CD14-positive monocyte (primary cell): ENCODE measurements around the gene HSD17B4. TPM values are rescaled to one million over a fixed set of nuclear protein-coding genes. Genes with fewer than 3 reads are reported as not detected.

Source experiments
- DNase-seq, 3 donors: peaks; one replicate each; pipeline ENCODE4 v3.0.0-alpha.2; 2011 to 2022
- H2AFZ ChIP-seq: 2 replicates; pipeline ENCODE4 v1.6.0; 2012; ENCODE audit warnings: mild to moderate bottlenecking, low read depth, low read length, inconsistent platforms; ENCODE audit not compliant: insufficient read depth, poor library complexity, severe bottlenecking
- H3K27ac ChIP-seq, 2 donors: 1 replicate in 1 of 2; 2 replicates in 1 of 2; pipeline ENCODE4 v1.5.1; 2012 to 2013; ENCODE audit warnings: low read length in 2 of 2, control low read depth in 1 of 2, inconsistent platforms in 1 of 2, low read depth in 1 of 2, mild to moderate bottlenecking in 1 of 2
- H3K27me3 ChIP-seq, 2 donors: one replicate each; pipeline versions ENCODE4 v1.6.0 to v1.6.1; 2011 to 2013; ENCODE audit warnings: low read length in 2 of 2; ENCODE audit not compliant: control insufficient read depth in 2 of 2, insufficient read depth in 2 of 2
- H3K36me3 ChIP-seq, 2 donors: replicated peaks in 1 of 2; 1 replicate in 1 of 2; 2 replicates in 1 of 2; pipeline versions ENCODE4 v1.5.1 to v1.6.1; 2012 to 2013; ENCODE audit warnings: low read length in 2 of 2, control low read depth in 1 of 2, inconsistent platforms in 1 of 2, mild to moderate bottlenecking in 1 of 2; ENCODE audit not compliant: insufficient read depth in 2 of 2, control insufficient read depth in 1 of 2
- H3K4me1 ChIP-seq, 2 donors: 1 replicate in 1 of 2; 2 replicates in 1 of 2; pipeline versions ENCODE4 v1.5.1 to v1.6.1; 2012 to 2013; ENCODE audit warnings: low read length in 2 of 2, control low read depth in 1 of 2, inconsistent platforms in 1 of 2, mild to moderate bottlenecking in 1 of 2, moderate library complexity in 1 of 2; ENCODE audit not compliant: insufficient read depth in 2 of 2, control insufficient read depth in 1 of 2
- H3K4me2 ChIP-seq: replicated peaks from 2 replicates; pipeline ENCODE3; 2012; ENCODE audit warnings: low read length, moderate library complexity, mild to moderate bottlenecking; ENCODE audit not compliant: poor library complexity, severe bottlenecking; ENCODE audit errors: extremely low read depth
- H3K4me3 ChIP-seq, 3 experiments: fragments of 200-600 bp in 1 of 3; sonication (generic) in 1 of 3; replicated peaks in 1 of 3; 1 replicate in 2 of 3; 2 replicates in 1 of 3; pipeline ENCODE4 v1.5.1; 2011 to 2013; ENCODE audit warnings: low read length in 3 of 3, mild to moderate bottlenecking in 3 of 3, control low read depth in 2 of 3, low read depth in 2 of 3, inconsistent platforms in 1 of 3, moderate library complexity in 1 of 3
- H3K79me2 ChIP-seq: 2 replicates; pipeline ENCODE4 v1.6.0; 2012; ENCODE audit warnings: mild to moderate bottlenecking, control low read depth, inconsistent platforms, low read length, moderate library complexity; ENCODE audit not compliant: insufficient read depth
- H3K9ac ChIP-seq: 2 replicates; pipeline ENCODE4 v1.6.0; 2017; ENCODE audit warnings: low read length, mild to moderate bottlenecking; ENCODE audit not compliant: insufficient read depth, poor library complexity, severe bottlenecking
- H3K9me3 ChIP-seq, 2 donors: replicated peaks in 1 of 2; 1 replicate in 1 of 2; 2 replicates in 1 of 2; pipeline versions ENCODE4 v1.5.1 to v1.6.1; 2012 to 2013; ENCODE audit warnings: low read length in 2 of 2, control low read depth in 1 of 2; ENCODE audit not compliant: control insufficient read depth in 1 of 2, insufficient read depth in 1 of 2
- H4K20me1 ChIP-seq: 2 replicates; pipeline ENCODE4 v1.6.0; 2012; ENCODE audit warnings: mild to moderate bottlenecking, low read length, control low read depth, moderate library complexity; ENCODE audit not compliant: insufficient read depth
- H3K27ac Mint-ChIP-seq, 7 donors: one replicate each; pipeline ENCODE4 v1.8.0; 2020; ENCODE audit warnings: mild to moderate bottlenecking in 7 of 7, mixed read lengths in 7 of 7, moderate library complexity in 6 of 7, inconsistent platforms in 2 of 7
- H3K27me3 Mint-ChIP-seq, 3 donors: one replicate each; pipeline ENCODE4 v1.8.0; 2021 to 2022; ENCODE audit warnings: low read depth in 3 of 3, mild to moderate bottlenecking in 3 of 3, mixed read lengths in 3 of 3, moderate library complexity in 3 of 3, inconsistent platforms in 1 of 3
- H3K36me3 Mint-ChIP-seq, 2 donors: one replicate each; pipeline ENCODE4 v1.8.0; 2020; ENCODE audit warnings: mixed read lengths in 2 of 2, inconsistent platforms in 1 of 2, mild to moderate bottlenecking in 1 of 2
- H3K4me1 Mint-ChIP-seq: one replicate; pipeline ENCODE4 v1.8.0; 2020; ENCODE audit warnings: mild to moderate bottlenecking, mixed read lengths
- H3K4me3 Mint-ChIP-seq, 2 donors: one replicate each; pipeline ENCODE4 v1.8.0; 2020; ENCODE audit warnings: mild to moderate bottlenecking in 2 of 2, mixed read lengths in 2 of 2, moderate library complexity in 1 of 2
- H3K9me3 Mint-ChIP-seq, 7 donors: one replicate each; pipeline ENCODE4 v1.8.0; 2020 to 2022; ENCODE audit warnings: mixed read lengths in 7 of 7, mild to moderate bottlenecking in 6 of 7, moderate library complexity in 6 of 7, inconsistent platforms in 2 of 7
- WGBS: methylation state at CpG from one replicate; pipeline ENCODE4 v1.1.5; 2013; ENCODE audit warnings: missing lambda C conversion rate; ENCODE audit not compliant: insufficient coverage; 5-methylcytosine and 5-hydroxymethylcytosine counted together
- intact Hi-C, 2 donors: fragments of 100-400 bp; cut with micrococcal nuclease; formaldehyde crosslinking; loops; one replicate each; pipeline versions ENCODE4 v1.15.0 to v1.15.1; 2023
- polyA plus RNA-seq, 3 donors: library from polyadenylated mRNA; depleted of rRNA in 1 of 3; unstranded in 2 of 3; stranded (reverse) in 1 of 3; fragments of 300-500 nt in 2 of 3; fragments of >200 nt in 1 of 3; fragmentation: Illumina TruSeq in 2 of 3; gene quantifications; 1 replicate in 2 of 3; 2 replicates in 1 of 3; pipeline ENCODE4 v1.2.3, GENCODE V29; 2012 to 2021
- TF ChIP-seq, protein P1 (sequence below): fragments of 200-600 bp; IDR thresholded peaks from one replicate; pipeline ENCODE4 v1.8.0; 2022; ENCODE audit warnings: antibody characterized with exemption, mild to moderate bottlenecking

HSD17B4 gene
- polyA plus RNA-seq, 3 donors, result 78.2 to 167 (median 158) TPM

DNA sequence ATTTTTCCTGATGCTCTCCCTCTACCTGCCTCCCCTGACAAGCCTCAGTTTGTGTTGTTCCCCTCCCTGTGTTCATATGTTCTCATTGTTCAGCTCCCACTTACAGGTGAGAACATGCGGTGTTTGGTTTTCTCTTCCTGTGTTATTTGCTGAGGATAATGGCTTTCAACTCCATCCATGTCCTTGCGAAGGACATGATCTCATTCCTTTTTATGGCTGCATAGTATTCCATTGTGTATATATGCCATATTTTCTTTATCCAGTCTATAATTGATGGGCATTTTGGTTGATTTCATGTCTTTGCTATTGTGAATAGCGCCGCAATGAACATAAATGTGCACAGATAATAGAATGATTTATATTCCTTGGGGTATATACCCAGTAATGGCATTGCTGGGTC, 99.5 kb downstream of the HSD17B4 start:
- peaks cover 0 to 2% (median 0%) of the 10 kb centered on the region in 3 donors for H3K27me3 Mint-ChIP-seq
- H3K36me3 Mint-ChIP-seq, result no peaks in the 10 kb centered on the region
- H3K4me1 Mint-ChIP-seq, result no peaks in the 10 kb centered on the region
- H3K36me3 ChIP-seq, result no peaks in the 10 kb centered on the region
- no peak overlapping the region for H3K4me3 ChIP-seq
- no peak overlapping the region for H3K9ac ChIP-seq
- H4K20me1 ChIP-seq, result no peaks in the 10 kb centered on the region
- no peak overlapping the region for H3K27ac ChIP-seq
- WGBS, result no CpG with 5 or more reads among the region's 4 CpGs
- intact Hi-C loops, result no loop called here
- no peak overlapping the region for H3K27ac Mint-ChIP-seq
- DNase-seq, result no peak
- TF ChIP-seq, protein P1, sequence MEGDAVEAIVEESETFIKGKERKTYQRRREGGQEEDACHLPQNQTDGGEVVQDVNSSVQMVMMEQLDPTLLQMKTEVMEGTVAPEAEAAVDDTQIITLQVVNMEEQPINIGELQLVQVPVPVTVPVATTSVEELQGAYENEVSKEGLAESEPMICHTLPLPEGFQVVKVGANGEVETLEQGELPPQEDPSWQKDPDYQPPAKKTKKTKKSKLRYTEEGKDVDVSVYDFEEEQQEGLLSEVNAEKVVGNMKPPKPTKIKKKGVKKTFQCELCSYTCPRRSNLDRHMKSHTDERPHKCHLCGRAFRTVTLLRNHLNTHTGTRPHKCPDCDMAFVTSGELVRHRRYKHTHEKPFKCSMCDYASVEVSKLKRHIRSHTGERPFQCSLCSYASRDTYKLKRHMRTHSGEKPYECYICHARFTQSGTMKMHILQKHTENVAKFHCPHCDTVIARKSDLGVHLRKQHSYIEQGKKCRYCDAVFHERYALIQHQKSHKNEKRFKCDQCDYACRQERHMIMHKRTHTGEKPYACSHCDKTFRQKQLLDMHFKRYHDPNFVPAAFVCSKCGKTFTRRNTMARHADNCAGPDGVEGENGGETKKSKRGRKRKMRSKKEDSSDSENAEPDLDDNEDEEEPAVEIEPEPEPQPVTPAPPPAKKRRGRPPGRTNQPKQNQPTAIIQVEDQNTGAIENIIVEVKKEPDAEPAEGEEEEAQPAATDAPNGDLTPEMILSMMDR, result no peak
- H3K4me2 ChIP-seq, result no peak overlapping the region
- no peak overlapping the region for H3K4me3 Mint-ChIP-seq
- H3K9me3 ChIP-seq, result peaks cover 0 to 3% of the 10 kb centered on the region in 2 donors
- H3K27me3 ChIP-seq, result no peaks in the 10 kb centered on the region
- no peak overlapping the region for H2AFZ ChIP-seq
- peaks cover 2 to 13% (median 8%) of the 10 kb centered on the region in 7 donors for H3K9me3 Mint-ChIP-seq
- H3K4me1 ChIP-seq, result no peaks in the 10 kb centered on the region
- no peaks in the 10 kb centered on the region for H3K79me2 ChIP-seq

DNA sequence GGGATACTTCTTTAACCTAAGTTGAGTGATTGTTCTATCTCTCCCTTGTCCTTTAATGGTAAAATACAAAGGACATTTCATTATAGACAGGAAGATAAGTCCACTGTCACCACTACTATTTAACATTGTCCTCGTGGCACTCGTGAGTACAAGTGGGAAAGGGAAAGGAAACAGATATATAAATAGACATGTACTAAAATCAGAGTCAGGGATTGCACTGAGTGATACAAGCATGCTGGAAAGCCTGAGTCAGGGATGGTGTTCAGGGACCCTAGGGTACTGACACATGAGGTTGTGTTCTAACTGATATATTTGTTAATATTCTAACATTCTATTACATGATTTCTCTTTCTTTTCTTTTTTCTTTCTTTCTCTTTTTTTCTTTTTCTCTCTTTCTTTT, 102.3 kb downstream of the HSD17B4 start:
- Histone ChIP-seq H3K4me1 (no peaks in the 10 kb centered on the region), H2AFZ (no peak overlapping the region), H4K20me1 (no peaks in the 10 kb centered on the region), H3K9ac (no peak overlapping the region), H3K27me3 (no peaks in the 10 kb centered on the region), H3K27ac (no peak overlapping the region), H3K4me2 (no peak overlapping the region), H3K79me2 (no peaks in the 10 kb centered on the region), H3K4me3 (no peak overlapping the region), H3K9me3 (no peaks in the 10 kb centered on the region), H3K36me3 (no peaks in the 10 kb centered on the region)
- no peak for DNase-seq
- TF ChIP-seq, protein P1, result no peak
- intact Hi-C loops, result no loop called here
- Mint-ChIP-seq H3K27ac (no peak overlapping the region), H3K4me3 (no peak overlapping the region), H3K4me1 (no peaks in the 10 kb centered on the region), H3K27me3 (peaks cover 0 to 3% (median 0%) of the 10 kb centered on the region in 3 donors), H3K9me3 (peaks cover 4 to 14% (median 10%) of the 10 kb centered on the region in 7 donors), H3K36me3 (no peaks in the 10 kb centered on the region)
- no CpG with 5 or more reads among the region's 2 CpGs for WGBS
